Measurements from ENCODE around the gene KTI12. TPM values are rescaled to one million over a fixed set of nuclear protein-coding genes. Genes with fewer than 3 reads are reported as not detected.
"Not testable (repeated sequence)": the region's sequence is repeated elsewhere in the genome, so short reads cannot be mapped to it uniquely, and the experiment has no call there.

KTI12 gene
- polyA plus RNA-seq, 1 donor: 6.2 TPM

- DNase-seq: no peak
These were observed 11.6 kb upstream of the KTI12 start for GRCh38 chr1:52045236-52045635.

DNA sequence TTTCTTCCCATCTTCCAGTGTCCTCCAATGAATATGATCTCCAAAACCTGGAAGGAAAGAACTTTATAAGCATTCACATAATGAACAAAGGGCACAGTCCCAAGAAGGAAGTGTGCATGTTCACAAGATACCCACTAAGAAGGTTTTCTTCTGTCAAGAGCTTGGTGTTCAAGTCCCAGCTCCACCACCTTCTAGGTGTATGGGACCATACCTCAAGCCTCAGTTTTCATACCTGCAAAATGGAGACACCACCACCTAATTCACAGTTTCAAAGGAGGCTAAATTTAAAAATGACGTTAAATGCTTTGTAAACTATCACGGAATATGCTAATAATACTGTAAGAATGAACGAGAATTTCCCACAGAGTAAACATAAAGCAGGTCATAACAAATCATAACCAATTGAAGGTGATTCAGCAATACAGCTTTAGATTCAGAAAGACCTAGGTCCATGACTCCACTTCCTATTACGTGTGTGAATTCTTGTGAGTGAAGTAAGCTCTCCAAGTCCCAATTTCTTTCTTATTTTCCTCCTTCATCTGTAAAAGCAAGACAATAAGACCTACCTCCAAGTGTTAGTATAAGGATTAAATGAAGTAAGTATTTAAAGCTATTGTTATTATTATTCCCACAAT, 8.1 kb upstream of the KTI12 start:
- no peak for DNase-seq

DNA sequence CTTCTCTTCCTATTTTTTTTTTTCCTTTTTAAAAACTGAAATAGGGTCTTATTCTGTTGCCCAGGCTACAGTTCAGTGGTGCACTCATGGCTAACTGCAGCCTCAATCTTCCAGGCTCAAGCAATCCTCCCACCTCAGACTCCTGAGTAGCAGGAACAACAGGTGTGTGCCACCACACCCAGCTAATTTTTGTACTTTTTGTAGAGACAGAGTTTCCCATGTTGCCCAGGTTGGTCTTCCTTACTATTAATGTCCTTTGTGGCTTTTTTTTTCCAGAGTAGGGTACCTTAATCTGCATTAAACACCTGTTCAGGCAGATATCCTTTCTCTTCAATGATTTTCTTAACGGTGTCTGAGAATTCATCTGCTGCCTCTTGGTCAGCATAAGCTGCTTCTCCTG, 4.3 kb upstream of the KTI12 start:
- no peak for DNase-seq

- no peak for DNase-seq
These were observed 3.8 kb upstream of the KTI12 start for GRCh38 chr1:52037402-52037814.

DNA sequence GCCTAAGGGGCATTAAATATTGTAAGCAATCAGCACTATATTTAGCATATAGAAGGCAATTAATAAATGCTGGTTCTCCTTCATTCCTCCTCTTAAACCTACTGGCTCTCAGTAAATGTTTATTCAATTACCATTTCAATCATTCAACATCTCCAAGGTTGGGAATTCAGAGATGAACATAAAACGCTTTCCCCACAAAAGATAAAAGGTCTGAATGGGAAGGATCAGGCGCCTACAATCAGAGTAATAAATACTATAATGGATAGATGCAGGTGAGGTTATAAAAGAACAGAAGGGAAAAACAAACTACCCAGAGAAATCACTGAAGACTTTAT, 407 bp upstream of the KTI12 start:
- no peak for DNase-seq

DNA sequence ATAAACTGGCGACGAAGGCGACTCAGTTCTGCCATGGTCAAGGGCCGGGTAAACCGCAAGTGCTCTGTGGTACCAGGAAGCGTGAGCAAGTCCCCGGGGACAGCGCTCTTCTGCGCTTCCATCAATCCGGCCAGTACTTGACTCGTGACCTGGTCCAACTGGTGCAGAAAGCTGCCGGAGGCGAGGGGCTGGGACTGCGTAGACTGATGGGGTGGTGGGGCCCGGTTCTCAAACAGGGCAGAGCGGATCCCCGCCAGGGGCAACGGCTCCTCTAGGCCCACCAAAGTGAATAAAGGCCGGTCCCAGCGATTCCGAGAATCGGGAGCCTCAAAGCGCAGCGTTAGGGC, 852 bp downstream of the KTI12 start:
- no peak for DNase-seq

DNA sequence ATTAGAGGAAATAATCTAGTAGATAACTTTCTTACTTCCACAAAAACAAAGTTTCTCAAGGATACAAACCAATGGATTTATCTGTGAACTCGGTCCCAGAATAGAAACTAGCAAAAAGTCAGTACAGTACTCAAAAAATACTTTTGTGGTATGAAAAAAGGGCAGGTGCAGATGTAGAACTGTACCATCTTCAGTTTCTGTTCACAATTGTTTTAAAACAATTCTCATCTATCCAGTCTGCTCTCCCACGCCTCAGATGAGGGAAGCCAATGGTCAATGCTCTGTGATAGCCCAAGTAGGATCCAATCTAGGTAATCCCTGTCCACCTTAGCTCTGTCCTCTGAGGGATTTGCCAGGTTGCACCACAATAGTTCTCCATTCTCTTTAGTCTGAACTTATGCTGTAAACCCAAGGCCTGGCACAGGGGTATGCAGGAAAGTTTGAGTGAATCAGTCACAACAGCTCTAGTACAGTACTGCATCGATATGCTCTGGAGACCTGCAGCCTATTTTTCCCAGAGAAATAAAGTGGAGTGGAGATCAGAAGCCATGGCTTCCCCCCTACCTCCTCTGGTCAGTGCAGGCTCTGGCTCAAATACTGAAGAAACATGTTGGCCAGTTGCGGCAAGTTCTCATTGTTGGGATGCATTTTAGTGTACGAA, 1.4 kb downstream of the KTI12 start:
- no peak for DNase-seq

DNA sequence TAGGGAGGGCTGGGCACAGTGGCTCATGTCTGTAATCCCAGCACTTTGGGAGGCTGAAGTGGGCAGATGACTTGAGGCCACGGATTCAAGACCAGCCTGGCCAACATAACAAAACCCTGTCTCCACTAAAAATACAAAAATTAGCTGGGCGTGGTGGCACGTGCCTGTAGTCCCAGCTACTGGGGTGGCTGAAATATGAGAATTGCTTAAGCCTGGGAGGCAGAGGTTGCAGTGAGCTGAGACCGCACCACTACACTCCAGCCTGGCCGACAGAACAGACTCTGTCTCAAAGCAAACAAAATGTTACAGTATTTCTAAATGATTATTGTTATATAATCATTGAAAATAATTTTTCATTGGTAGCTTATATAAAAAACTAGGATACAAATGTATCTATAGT, 4.8 kb downstream of the KTI12 start:
- DNase-seq: not testable (repeated sequence)

- DNase-seq: no peak
These were observed 5.3 kb downstream of the KTI12 start for GRCh38 chr1:52028328-52028727.

DNA sequence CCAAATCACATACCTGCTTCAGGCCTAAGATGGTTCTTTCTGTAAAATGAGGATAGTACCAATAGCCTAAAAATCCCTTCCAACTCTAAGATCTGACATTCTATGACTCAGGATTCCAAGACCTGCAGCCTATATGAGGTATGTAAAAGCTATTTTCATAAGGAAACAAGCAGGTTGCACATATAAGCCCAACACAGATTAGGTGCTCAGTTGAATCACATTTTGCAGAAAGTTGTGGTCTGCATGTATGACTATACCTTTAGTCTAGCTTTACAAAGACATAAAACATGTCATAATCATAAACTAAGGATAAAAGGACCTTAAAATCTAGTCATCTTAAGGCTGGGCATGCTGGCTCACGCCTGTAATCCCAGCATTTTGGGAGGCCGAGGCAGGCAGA, 7.3 kb downstream of the KTI12 start:
- DNase-seq: no peak

- DNase-seq: no peak
These were observed 11.5 kb downstream of the KTI12 start for GRCh38 chr1:52022133-52022532.

- DNase-seq: no peak
These were observed 25.4 kb downstream of the KTI12 start for GRCh38 chr1:52008071-52008809.

DNA sequence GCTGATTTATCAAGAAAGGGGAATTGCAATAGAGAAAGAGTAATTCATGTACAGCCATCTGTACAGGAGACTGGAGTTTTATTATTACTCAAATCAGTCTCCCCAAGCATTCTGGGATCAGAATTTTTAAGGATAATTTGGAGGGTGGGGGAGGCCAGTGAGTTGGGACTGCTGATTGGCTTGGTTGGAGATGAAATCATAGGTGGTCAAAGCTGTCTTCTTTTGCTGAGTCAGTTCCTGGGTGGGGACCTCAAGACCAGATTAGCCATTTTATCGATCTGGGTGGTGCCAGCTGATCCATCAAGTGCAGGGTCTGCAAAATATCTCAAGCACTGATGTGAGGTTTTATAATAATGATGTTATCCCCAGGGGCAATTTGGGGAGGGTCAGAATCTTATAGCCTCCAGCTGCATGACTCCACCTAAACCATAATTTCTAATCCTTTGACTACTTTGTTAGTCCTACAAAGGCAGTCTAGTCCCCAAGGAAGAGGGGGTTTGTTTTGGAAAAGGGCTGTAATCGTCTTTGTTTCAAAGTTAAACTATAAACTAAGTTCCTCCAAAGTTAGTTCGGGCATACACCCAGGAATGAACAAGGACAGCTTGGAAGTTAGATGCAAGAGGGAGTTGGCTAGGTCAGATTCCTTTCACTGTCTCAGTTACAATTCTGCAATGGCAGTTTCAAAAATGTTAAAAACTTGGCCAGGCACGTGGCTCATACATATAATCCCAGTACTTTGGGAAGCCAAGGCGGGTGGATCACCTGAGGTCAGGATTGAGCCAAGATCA, 26.2 kb downstream of the KTI12 start:
- no peak for DNase-seq

DNA sequence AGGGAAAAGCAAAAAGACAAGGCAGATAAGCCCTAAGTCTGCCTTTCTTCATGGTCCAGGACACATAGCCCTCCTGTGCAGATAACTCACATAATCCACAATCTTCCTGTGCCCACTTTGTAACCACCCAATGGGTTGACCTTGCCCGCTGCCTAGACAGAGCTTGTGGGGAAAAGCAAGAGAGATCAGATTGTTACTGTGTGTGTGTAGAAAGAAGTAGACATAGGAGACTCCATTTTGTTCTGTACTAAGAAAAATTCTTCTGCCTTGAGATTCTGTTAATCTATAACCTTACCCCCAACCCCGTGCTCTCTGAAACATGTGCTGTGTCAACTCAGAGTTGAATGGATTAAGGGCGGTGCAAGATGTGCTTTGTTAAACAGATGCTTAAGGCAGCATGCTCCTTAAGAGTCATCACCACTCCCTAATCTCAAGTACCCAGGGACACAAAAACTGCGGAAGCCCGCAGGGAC, 27.5 kb downstream of the KTI12 start:
- DNase-seq: not testable (repeated sequence)

- DNase-seq: not testable (repeated sequence)
These were observed 28.1 kb downstream of the KTI12 start for GRCh38 chr1:52005548-52005947.

GRCh38 chr1:52003877-52004276, 29.7 kb downstream of the KTI12 start:
- no peak for DNase-seq

GRCh38 chr1:52002038-52002917, 31.3 kb downstream of the KTI12 start:
- DNase-seq: peak; percentile 89

DNA sequence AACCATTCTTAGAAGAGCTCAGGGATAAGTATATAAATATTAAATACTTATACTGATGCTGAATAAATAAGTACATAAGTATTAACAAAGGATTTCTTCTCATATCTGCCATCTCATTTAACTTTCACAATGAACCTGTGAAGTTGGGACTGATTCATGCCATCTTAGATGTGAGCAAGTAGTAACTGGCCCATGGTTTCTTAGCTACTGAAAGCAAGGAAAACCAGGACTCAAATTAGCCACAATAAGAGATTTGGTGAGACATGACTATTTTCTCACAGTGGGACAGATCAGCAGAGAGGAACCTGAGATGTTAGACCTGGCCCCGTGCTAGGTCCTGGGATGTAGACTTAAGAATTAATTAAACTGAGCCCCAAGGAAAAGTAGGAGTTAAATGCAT, 34.9 kb downstream of the KTI12 start:
- DNase-seq: no peak

GRCh38 chr1:51997974-51998382, 35.6 kb downstream of the KTI12 start:
- no peak for DNase-seq

DNA sequence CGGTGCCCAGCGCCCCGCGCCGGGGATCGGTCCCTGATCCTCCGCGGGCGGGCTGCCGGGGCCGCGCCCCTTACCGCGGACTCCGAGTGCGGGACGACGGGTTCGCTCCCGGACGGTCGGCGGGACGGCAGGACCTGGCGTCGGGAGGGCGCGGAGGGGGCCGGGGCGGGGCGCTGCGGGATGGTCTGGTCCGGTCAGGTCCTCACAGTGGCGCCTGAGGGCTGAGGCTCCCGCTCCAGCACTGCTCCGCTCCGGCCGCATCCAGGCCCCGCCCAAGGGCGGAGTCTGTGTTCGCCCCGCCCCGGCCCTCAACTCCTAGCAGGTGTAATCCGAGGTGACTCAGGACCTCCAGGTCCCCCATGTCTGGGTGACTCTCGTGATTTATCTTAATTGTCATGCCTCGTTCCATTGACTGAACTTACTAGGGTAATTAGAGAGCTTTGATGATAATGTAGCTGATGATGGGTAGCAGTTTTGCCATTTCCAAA, 43.1 kb downstream of the KTI12 start, which contains the start of gene RAB3B:
Gene RAB3B, minus strand, starts transcription at position 223 of the 488 bp plus-strand sequence. CDS start 13,583 bp downstream, outside the sequence.
- DNase-seq: peak; percentile 72

Data from left kidney (tissue), 2 donors.